CD14-positive monocyte (primary cell): ENCODE measurements around the gene ELMO1. TPM values are rescaled to one million over a fixed set of nuclear protein-coding genes. Genes with fewer than 3 reads are reported as not detected.

ENCODE experiments used
- DNase-seq, 3 donors: peaks; one replicate each; pipeline ENCODE4 v3.0.0-alpha.2; 2011 to 2022
- H2AFZ ChIP-seq: 2 replicates; pipeline ENCODE4 v1.6.0; 2012; ENCODE audit warnings: mild to moderate bottlenecking, low read depth, low read length, inconsistent platforms; ENCODE audit not compliant: insufficient read depth, poor library complexity, severe bottlenecking
- H3K27ac ChIP-seq, 2 donors: 1 replicate in 1 of 2; 2 replicates in 1 of 2; pipeline ENCODE4 v1.5.1; 2012 to 2013; ENCODE audit warnings: low read length in 2 of 2, control low read depth in 1 of 2, inconsistent platforms in 1 of 2, low read depth in 1 of 2, mild to moderate bottlenecking in 1 of 2
- H3K27me3 ChIP-seq, 2 donors: one replicate each; pipeline versions ENCODE4 v1.6.0 to v1.6.1; 2011 to 2013; ENCODE audit warnings: low read length in 2 of 2; ENCODE audit not compliant: control insufficient read depth in 2 of 2, insufficient read depth in 2 of 2
- H3K36me3 ChIP-seq, 2 donors: replicated peaks in 1 of 2; 1 replicate in 1 of 2; 2 replicates in 1 of 2; pipeline versions ENCODE4 v1.5.1 to v1.6.1; 2012 to 2013; ENCODE audit warnings: low read length in 2 of 2, control low read depth in 1 of 2, inconsistent platforms in 1 of 2, mild to moderate bottlenecking in 1 of 2; ENCODE audit not compliant: insufficient read depth in 2 of 2, control insufficient read depth in 1 of 2
- H3K4me1 ChIP-seq, 2 donors: 1 replicate in 1 of 2; 2 replicates in 1 of 2; pipeline versions ENCODE4 v1.5.1 to v1.6.1; 2012 to 2013; ENCODE audit warnings: low read length in 2 of 2, control low read depth in 1 of 2, inconsistent platforms in 1 of 2, mild to moderate bottlenecking in 1 of 2, moderate library complexity in 1 of 2; ENCODE audit not compliant: insufficient read depth in 2 of 2, control insufficient read depth in 1 of 2
- H3K4me2 ChIP-seq: replicated peaks from 2 replicates; pipeline ENCODE3; 2012; ENCODE audit warnings: low read length, moderate library complexity, mild to moderate bottlenecking; ENCODE audit not compliant: poor library complexity, severe bottlenecking; ENCODE audit errors: extremely low read depth
- H3K4me3 ChIP-seq, 3 experiments: fragments of 200-600 bp in 1 of 3; sonication (generic) in 1 of 3; replicated peaks in 1 of 3; 1 replicate in 2 of 3; 2 replicates in 1 of 3; pipeline ENCODE4 v1.5.1; 2011 to 2013; ENCODE audit warnings: low read length in 3 of 3, mild to moderate bottlenecking in 3 of 3, control low read depth in 2 of 3, low read depth in 2 of 3, inconsistent platforms in 1 of 3, moderate library complexity in 1 of 3
- H3K79me2 ChIP-seq: 2 replicates; pipeline ENCODE4 v1.6.0; 2012; ENCODE audit warnings: mild to moderate bottlenecking, control low read depth, inconsistent platforms, low read length, moderate library complexity; ENCODE audit not compliant: insufficient read depth
- H3K9ac ChIP-seq: 2 replicates; pipeline ENCODE4 v1.6.0; 2017; ENCODE audit warnings: low read length, mild to moderate bottlenecking; ENCODE audit not compliant: insufficient read depth, poor library complexity, severe bottlenecking
- H3K9me3 ChIP-seq, 2 donors: replicated peaks in 1 of 2; 1 replicate in 1 of 2; 2 replicates in 1 of 2; pipeline versions ENCODE4 v1.5.1 to v1.6.1; 2012 to 2013; ENCODE audit warnings: low read length in 2 of 2, control low read depth in 1 of 2; ENCODE audit not compliant: control insufficient read depth in 1 of 2, insufficient read depth in 1 of 2
- H4K20me1 ChIP-seq: 2 replicates; pipeline ENCODE4 v1.6.0; 2012; ENCODE audit warnings: mild to moderate bottlenecking, low read length, control low read depth, moderate library complexity; ENCODE audit not compliant: insufficient read depth
- H3K27ac Mint-ChIP-seq, 7 donors: one replicate each; pipeline ENCODE4 v1.8.0; 2020; ENCODE audit warnings: mild to moderate bottlenecking in 7 of 7, mixed read lengths in 7 of 7, moderate library complexity in 6 of 7, inconsistent platforms in 2 of 7
- H3K27me3 Mint-ChIP-seq, 3 donors: one replicate each; pipeline ENCODE4 v1.8.0; 2021 to 2022; ENCODE audit warnings: low read depth in 3 of 3, mild to moderate bottlenecking in 3 of 3, mixed read lengths in 3 of 3, moderate library complexity in 3 of 3, inconsistent platforms in 1 of 3
- H3K36me3 Mint-ChIP-seq, 2 donors: one replicate each; pipeline ENCODE4 v1.8.0; 2020; ENCODE audit warnings: mixed read lengths in 2 of 2, inconsistent platforms in 1 of 2, mild to moderate bottlenecking in 1 of 2
- H3K4me1 Mint-ChIP-seq: one replicate; pipeline ENCODE4 v1.8.0; 2020; ENCODE audit warnings: mild to moderate bottlenecking, mixed read lengths
- H3K4me3 Mint-ChIP-seq, 2 donors: one replicate each; pipeline ENCODE4 v1.8.0; 2020; ENCODE audit warnings: mild to moderate bottlenecking in 2 of 2, mixed read lengths in 2 of 2, moderate library complexity in 1 of 2
- H3K9me3 Mint-ChIP-seq, 7 donors: one replicate each; pipeline ENCODE4 v1.8.0; 2020 to 2022; ENCODE audit warnings: mixed read lengths in 7 of 7, mild to moderate bottlenecking in 6 of 7, moderate library complexity in 6 of 7, inconsistent platforms in 2 of 7
- WGBS: methylation state at CpG from one replicate; pipeline ENCODE4 v1.1.5; 2013; ENCODE audit warnings: missing lambda C conversion rate; ENCODE audit not compliant: insufficient coverage; 5-methylcytosine and 5-hydroxymethylcytosine counted together
- intact Hi-C, 2 donors: fragments of 100-400 bp; cut with micrococcal nuclease; formaldehyde crosslinking; loops; one replicate each; pipeline versions ENCODE4 v1.15.0 to v1.15.1; 2023
- polyA plus RNA-seq, 3 donors: library from polyadenylated mRNA; depleted of rRNA in 1 of 3; unstranded in 2 of 3; stranded (reverse) in 1 of 3; fragments of 300-500 nt in 2 of 3; fragments of >200 nt in 1 of 3; fragmentation: Illumina TruSeq in 2 of 3; gene quantifications; 1 replicate in 2 of 3; 2 replicates in 1 of 3; pipeline ENCODE4 v1.2.3, GENCODE V29; 2012 to 2021
- TF ChIP-seq, protein P1 (sequence below): fragments of 200-600 bp; IDR thresholded peaks from one replicate; pipeline ENCODE4 v1.8.0; 2022; ENCODE audit warnings: antibody characterized with exemption, mild to moderate bottlenecking

Gene ELMO1
- polyA plus RNA-seq, 3 donors, result 46.6 to 50.2 (median 46.7) TPM

DNA sequence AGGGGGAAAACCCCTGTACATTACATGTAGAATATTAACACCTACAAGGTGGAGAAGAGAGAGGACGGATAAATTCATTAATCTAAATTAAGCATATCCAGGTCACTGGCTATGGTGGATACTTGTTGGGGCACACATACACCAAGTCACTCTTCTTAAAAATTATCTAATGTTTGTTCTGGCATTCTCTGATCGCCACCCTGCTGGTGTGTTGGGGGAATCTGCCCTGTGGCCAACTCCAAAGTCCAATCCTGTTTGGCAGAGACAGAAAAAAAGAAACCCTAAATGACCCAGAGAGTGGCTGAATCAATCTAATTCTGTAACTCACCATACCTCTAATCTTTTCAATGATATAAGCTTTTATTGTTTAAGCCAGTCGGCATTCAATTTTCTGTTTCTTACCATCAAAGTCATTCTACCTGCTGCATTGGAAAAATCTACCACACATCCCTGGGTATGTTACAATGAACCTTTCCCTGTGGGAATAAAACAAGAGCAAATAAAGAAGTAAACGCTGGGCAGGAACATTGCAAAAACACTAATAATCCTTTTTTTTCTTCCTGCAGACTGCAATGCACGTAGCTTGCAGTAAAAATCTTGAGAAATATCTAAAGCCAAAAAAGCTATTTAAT lies 34.2 kb downstream of the ELMO1 start:
- no peak overlapping the region for H3K4me2 ChIP-seq
- WGBS, result no CpG with 5 or more reads among the region's 5 CpGs
- H3K27ac ChIP-seq, result no peak overlapping the region
- Mint-ChIP-seq H3K9me3 (peaks cover 2 to 5% (median 3%) of the 10 kb centered on the region in 7 donors), H3K4me3 (no peak overlapping the region), H3K27me3 (peaks cover 0 to 5% (median 2%) of the 10 kb centered on the region in 3 donors), H3K27ac (no peak overlapping the region), H3K36me3 (peaks cover 26 to 36% of the 10 kb centered on the region in 2 donors), H3K4me1 (peaks cover 35% of the 10 kb centered on the region)
- H3K4me1 ChIP-seq, result peaks cover 22 to 59% of the 10 kb centered on the region in 2 donors
- DNase-seq, result no peak
- H3K79me2 ChIP-seq, result peaks cover 92% of the 10 kb centered on the region
- H2AFZ ChIP-seq, result no peak overlapping the region
- H4K20me1 ChIP-seq, result peaks cover 58% of the 10 kb centered on the region
- H3K27me3 ChIP-seq, result no peaks in the 10 kb centered on the region
- TF ChIP-seq, protein P1, sequence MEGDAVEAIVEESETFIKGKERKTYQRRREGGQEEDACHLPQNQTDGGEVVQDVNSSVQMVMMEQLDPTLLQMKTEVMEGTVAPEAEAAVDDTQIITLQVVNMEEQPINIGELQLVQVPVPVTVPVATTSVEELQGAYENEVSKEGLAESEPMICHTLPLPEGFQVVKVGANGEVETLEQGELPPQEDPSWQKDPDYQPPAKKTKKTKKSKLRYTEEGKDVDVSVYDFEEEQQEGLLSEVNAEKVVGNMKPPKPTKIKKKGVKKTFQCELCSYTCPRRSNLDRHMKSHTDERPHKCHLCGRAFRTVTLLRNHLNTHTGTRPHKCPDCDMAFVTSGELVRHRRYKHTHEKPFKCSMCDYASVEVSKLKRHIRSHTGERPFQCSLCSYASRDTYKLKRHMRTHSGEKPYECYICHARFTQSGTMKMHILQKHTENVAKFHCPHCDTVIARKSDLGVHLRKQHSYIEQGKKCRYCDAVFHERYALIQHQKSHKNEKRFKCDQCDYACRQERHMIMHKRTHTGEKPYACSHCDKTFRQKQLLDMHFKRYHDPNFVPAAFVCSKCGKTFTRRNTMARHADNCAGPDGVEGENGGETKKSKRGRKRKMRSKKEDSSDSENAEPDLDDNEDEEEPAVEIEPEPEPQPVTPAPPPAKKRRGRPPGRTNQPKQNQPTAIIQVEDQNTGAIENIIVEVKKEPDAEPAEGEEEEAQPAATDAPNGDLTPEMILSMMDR, result no peak
- H3K36me3 ChIP-seq, result peaks cover 2 to 15% of the 10 kb centered on the region in 2 donors
- intact Hi-C loops, result no loop called here
- H3K9me3 ChIP-seq, result peaks cover 0 to 3% of the 10 kb centered on the region in 2 donors
- H3K9ac ChIP-seq, result no peak overlapping the region
- no peak overlapping the region for H3K4me3 ChIP-seq

DNA sequence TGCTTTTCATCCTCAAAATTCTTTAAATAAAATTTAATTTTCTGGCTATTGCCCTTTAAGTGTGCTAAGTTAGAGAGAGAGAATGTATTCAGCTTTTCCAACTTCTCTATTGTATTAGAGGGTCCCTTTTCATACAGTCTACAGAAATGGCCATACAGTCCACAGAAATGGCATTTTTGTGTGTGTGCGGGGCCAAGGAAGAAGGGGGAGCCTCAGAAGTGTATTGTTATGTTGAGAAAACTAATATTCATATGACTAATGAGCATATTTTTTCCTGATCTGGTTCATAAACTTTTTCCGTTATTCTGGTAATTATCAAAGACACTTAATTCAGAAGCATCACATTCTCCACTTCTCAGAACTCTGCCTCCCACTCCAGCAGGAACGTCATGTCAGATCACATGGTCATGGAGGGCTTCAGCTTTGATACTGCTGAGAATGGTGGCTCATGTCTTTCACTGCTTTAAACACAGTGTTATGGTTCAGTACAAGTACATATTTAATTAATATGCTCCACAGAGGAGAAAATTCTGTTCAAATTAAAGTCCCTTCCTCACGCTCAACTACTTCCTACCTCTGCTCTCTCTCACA lies 37.1 kb downstream of the ELMO1 start:
- H3K27ac Mint-ChIP-seq, result peak overlapping the region in 5 of 7 donors; percentile 46 to 84 (median 63)

More for the DNA sequence above, 37.1 kb downstream of the ELMO1 start:
- peaks cover 0 to 3% of the 10 kb centered on the region in 2 donors for H3K9me3 ChIP-seq
- peaks cover 39 to 54% of the 10 kb centered on the region in 2 donors for H3K4me1 ChIP-seq
- no peaks in the 10 kb centered on the region for H3K27me3 ChIP-seq
- Mint-ChIP-seq H3K27me3 (no peaks in the 10 kb centered on the region), H3K4me3 (no peak overlapping the region), H3K4me1 (peaks cover 50% of the 10 kb centered on the region), H3K36me3 (peaks cover 17% of the 10 kb centered on the region in 2 donors), H3K9me3 (peaks cover 2 to 7% (median 3%) of the 10 kb centered on the region in 7 donors)
- H3K4me3 ChIP-seq, result peak overlapping the region in 1 of 3 experiments; percentile 34
- intact Hi-C loops, result no loop called here
- peaks cover 55% of the 10 kb centered on the region for H4K20me1 ChIP-seq
- no peak overlapping the region for H2AFZ ChIP-seq
- H3K27ac ChIP-seq, result peak overlapping the region in 1 of 2 donors; percentile 63
- TF ChIP-seq, protein P1, result no peak
- peaks cover 87% of the 10 kb centered on the region for H3K79me2 ChIP-seq
- peak overlapping the region; percentile 32 for H3K4me2 ChIP-seq
- WGBS, result no CpG with 5 or more reads among the region's 4 CpGs
- H3K36me3 ChIP-seq, result peaks cover 0 to 8% of the 10 kb centered on the region in 2 donors
- no peak for DNase-seq
- no peak overlapping the region for H3K9ac ChIP-seq
